IgD-negative memory B cell (primary cell): ENCODE measurements around the gene TMC3. TPM values are rescaled to one million over a fixed set of nuclear protein-coding genes. Genes with fewer than 3 reads are reported as not detected.

Experiments used
- H3K27ac Mint-ChIP-seq, 3 donors: one replicate each; pipeline ENCODE4 v1.8.0; 2020 to 2022; ENCODE audit warnings: mild to moderate bottlenecking in 3 of 3, mixed read lengths in 3 of 3, moderate library complexity in 1 of 3
- H3K27me3 Mint-ChIP-seq: one replicate; pipeline ENCODE4 v1.8.0; 2021; ENCODE audit warnings: mixed read lengths
- H3K36me3 Mint-ChIP-seq: one replicate; pipeline ENCODE4 v1.8.0; 2020; ENCODE audit warnings: mild to moderate bottlenecking, mixed read lengths
- H3K4me1 Mint-ChIP-seq, 3 donors: one replicate each; pipeline ENCODE4 v1.8.0; 2020 to 2022; ENCODE audit warnings: mixed read lengths in 3 of 3, mild to moderate bottlenecking in 1 of 3
- H3K4me3 Mint-ChIP-seq, 4 donors: one replicate each; pipeline ENCODE4 v1.8.0; 2020 to 2022; ENCODE audit warnings: mild to moderate bottlenecking in 4 of 4, mixed read lengths in 4 of 4, moderate library complexity in 3 of 4
- H3K9me3 Mint-ChIP-seq, 3 donors: one replicate each; pipeline ENCODE4 v1.8.0; 2020 to 2021; ENCODE audit warnings: mixed read lengths in 3 of 3, mild to moderate bottlenecking in 1 of 3
- polyA plus RNA-seq: library from polyadenylated mRNA; unstranded; fragments of 300-500 nt; fragmentation: Illumina TruSeq; gene quantifications from one replicate; pipeline ENCODE4 v1.2.3, GENCODE V29; 2021

The TMC3 gene
- polyA plus RNA-seq, 1 donor from 2014 or later = 0.04 TPM

DNA sequence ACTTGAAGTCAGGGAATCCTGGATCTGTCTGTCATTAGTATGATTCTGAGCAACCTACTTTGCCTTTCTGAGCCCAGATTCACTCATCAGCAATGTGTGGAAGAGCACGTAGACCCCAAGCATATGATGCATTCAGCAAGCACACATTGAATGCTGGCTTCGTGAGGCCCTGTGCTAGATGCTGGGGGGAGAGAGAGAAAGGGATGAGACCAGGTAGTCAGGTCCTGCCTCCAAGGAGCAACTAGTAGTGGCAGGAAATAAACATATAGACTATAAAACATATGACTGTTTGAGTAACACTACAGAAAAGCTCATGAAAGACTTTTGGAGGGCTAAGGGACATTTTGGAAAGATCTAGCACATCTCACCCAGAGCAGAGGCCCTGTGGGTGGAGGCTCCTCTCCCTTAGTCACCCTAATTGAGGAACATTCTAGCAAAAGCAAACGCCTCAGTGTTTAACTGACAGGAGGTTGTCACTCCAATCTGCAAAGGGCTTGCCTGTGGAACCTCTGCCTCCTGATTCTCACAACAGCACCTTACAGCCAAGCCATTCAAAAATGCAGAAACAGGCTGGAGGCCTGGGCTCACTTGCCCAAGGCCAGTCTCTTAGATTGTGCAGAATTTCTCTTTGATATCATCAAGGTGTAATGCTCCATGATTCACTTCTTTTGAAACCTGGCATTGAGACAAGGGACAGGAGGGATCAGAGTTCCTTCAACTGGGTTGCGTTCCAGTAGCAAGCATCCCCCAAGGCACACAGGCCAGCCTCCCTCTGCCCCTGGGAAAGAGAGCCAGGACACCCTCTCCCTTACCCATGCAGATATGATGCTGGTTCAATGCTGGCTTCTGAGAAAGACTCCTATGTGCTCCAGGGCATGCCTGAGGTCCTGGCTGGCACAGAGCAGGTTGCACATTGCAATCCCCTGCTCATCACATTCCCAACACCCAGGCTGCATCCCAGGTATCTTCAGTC, 76.1 kb downstream of the TMC3 start:
- peak overlapping the region; percentile 96 to 100 (median 100) for H3K4me3 Mint-ChIP-seq
- peaks cover 37 to 57% (median 43%) of the 10 kb centered on the region in 3 donors for H3K4me1 Mint-ChIP-seq
- no peaks in the 10 kb centered on the region for H3K9me3 Mint-ChIP-seq
- peaks cover 2% of the 10 kb centered on the region for H3K27me3 Mint-ChIP-seq
- peaks cover 28% of the 10 kb centered on the region for H3K36me3 Mint-ChIP-seq
- H3K27ac Mint-ChIP-seq = peak overlapping the region; percentile 96 to 100 (median 99)

DNA sequence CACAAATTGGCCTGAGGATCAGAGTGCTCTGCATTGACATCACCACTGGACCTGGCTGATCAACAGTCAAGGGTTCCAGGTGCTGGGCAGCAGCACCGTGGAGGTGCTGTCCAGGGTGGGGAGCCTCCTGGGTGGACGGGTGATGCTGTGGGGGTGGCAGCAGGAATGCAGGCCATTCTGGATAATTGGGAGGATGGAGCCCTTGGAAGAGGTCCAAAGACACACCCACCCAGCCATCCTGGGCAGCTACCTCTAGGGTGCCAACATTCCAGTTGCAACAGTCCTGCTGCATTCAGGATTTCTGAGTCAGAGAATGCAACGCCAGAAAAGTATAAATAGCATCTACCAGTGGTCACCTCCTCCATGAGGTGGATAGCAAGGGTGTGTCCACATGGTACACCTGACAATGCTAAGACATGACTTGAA, 76.9 kb downstream of the TMC3 start:
- peak overlapping the region; percentile 96 to 100 (median 100) for H3K4me3 Mint-ChIP-seq
- peaks cover 23% of the 10 kb centered on the region for H3K36me3 Mint-ChIP-seq
- H3K27me3 Mint-ChIP-seq = no peaks in the 10 kb centered on the region
- no peaks in the 10 kb centered on the region for H3K9me3 Mint-ChIP-seq
- H3K27ac Mint-ChIP-seq = peak overlapping the region; percentile 96 to 100 (median 99)
- H3K4me1 Mint-ChIP-seq = peaks cover 35 to 52% (median 40%) of the 10 kb centered on the region in 3 donors

DNA sequence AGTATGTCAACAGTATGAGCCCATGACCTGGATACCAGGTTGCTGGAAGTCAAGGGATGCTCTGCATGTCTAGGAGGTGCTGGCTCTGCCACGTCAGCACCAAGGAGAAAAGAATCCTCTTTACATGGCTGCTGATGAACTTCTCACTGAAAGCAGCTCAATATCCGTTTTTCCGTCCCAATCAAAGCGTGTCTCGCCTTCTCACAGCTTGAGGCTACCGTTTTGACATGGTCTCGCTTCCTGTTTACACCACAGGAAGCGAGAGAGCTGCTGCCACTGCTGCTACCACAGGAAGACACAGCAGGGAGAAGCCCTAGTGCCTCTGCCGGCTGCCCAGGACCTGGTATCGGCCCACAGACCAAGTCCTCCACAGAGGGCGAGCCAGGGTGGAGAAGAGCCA, 77.3 kb downstream of the TMC3 start:
- no peaks in the 10 kb centered on the region for H3K9me3 Mint-ChIP-seq
- H3K27me3 Mint-ChIP-seq = no peaks in the 10 kb centered on the region
- peaks cover 30 to 50% (median 37%) of the 10 kb centered on the region in 3 donors for H3K4me1 Mint-ChIP-seq
- peak overlapping the region; percentile 96 to 100 (median 99) for H3K27ac Mint-ChIP-seq
- H3K36me3 Mint-ChIP-seq = peaks cover 18% of the 10 kb centered on the region
- peak overlapping the region; percentile 96 to 100 (median 100) for H3K4me3 Mint-ChIP-seq

- Mint-ChIP-seq H3K4me3 (peak overlapping the region; percentile 96 to 100 (median 100)), H3K27me3 (no peaks in the 10 kb centered on the region), H3K9me3 (no peaks in the 10 kb centered on the region), H3K36me3 (peaks cover 16% of the 10 kb centered on the region), H3K4me1 (peaks cover 25 to 50% (median 38%) of the 10 kb centered on the region in 3 donors), H3K27ac (peak overlapping the region; percentile 96 to 100 (median 99))
Measured at GRCh38 chr15:81296186-81296585, 77.8 kb downstream of the TMC3 start.

DNA sequence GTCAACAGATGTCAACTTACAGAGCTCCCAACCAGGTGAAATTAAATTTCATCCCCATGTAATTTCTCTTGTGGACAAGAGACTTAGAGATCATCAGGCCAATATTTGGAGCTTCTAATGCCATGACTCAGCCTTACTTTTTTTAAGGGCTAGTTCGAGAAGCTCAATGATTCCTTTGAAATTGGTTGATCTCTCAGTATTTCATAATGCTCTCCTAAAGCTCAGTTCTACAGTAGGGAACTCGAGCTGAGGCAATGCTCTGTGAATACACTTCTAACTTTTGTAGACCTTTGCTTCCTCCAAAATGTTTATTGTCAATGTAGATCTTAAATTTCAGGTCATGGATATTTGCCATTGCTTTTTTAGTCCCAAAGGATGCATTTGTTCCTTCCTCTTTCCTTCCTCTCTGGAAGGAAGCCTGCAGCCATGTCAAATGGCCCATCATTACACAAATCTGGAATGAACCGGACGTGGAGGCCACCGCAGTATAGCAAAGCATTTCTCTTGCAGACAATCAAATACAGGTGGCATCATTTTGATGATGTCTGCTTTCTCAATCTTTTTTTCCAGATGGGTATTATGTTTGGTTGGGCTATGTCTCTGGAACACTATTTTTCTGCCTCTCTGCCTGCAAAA, 78.4 kb downstream of the TMC3 start:
- peaks cover 22 to 48% (median 38%) of the 10 kb centered on the region in 3 donors for H3K4me1 Mint-ChIP-seq
- peak overlapping the region; percentile 96 to 100 (median 99) for H3K27ac Mint-ChIP-seq
- no peaks in the 10 kb centered on the region for H3K9me3 Mint-ChIP-seq

DNA sequence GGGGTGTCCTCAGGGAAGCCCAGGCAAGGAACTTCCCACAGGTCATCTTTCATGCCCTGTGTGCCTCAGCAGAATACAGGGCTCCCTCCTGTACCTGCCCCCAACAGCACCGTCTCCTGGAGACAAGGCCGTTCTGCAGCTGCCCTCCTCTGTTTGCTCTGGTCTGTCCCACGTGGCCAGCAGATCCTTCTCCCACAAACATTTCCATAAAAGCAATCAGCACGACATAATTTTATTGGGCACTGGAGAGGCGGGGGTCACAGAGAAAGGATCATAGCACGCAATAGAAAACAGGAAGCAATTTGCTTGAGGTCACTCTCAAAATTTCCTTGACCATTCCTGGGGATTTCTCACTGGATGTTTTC, 79.5 kb downstream of the TMC3 start:
- no peaks in the 10 kb centered on the region for H3K9me3 Mint-ChIP-seq
- H3K27ac Mint-ChIP-seq = peak overlapping the region; percentile 96 to 100 (median 99)
- H3K36me3 Mint-ChIP-seq = peaks cover 7% of the 10 kb centered on the region
- peaks cover 26 to 52% (median 41%) of the 10 kb centered on the region in 3 donors for H3K4me1 Mint-ChIP-seq
- H3K4me3 Mint-ChIP-seq = peak overlapping the region; percentile 96 to 100 (median 98)
- H3K27me3 Mint-ChIP-seq = no peaks in the 10 kb centered on the region

More for the DNA sequence above, 78.4 kb downstream of the TMC3 start:
- Mint-ChIP-seq H3K4me3 (peak overlapping the region; percentile 96 to 100 (median 100)), H3K36me3 (peaks cover 12% of the 10 kb centered on the region), H3K27me3 (no peaks in the 10 kb centered on the region)

DNA sequence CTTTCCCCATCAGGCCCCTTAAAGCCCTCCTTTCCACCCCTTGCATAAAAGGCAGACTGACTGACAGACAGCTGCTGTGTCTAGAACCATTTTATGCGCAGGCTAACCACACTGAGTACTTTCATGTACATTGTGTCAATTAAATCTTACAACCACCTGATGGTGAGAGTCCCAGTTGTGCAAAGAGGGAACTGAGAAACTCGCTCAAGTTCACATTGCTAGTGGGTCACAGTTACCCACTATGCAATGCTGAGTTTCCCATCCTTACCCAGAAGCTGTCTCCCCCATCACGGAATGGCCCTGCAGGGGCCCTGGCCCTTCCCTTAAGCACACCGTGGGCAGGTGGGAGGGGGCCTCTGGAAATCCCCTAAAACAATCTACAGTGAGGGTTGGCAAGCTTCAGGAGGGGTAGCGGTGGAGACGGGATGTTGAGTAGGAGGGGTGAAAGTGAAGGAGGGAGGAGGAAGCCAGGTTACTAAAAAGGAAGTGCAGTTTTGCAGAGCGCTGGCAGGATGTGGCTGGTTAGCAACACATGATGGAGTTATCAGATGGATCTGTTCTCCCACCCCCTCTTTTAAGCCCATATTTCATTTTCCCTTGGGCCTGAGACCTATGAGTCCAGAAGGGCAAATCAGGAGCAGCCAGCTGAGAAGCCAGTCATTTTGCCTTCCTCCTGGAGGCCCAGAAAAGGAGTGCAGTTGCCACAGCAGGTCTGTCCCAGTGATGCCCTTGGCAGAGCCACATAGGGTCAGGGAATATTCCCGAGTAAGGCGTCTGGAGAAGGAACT, 80.1 kb downstream of the TMC3 start:
- peak overlapping the region; percentile 96 to 100 (median 98) for H3K4me3 Mint-ChIP-seq
- H3K36me3 Mint-ChIP-seq = peaks cover 5% of the 10 kb centered on the region
- H3K27ac Mint-ChIP-seq = peak overlapping the region; percentile 96 to 100 (median 99)
- H3K9me3 Mint-ChIP-seq = no peaks in the 10 kb centered on the region
- H3K27me3 Mint-ChIP-seq = no peaks in the 10 kb centered on the region
- peaks cover 26 to 53% (median 45%) of the 10 kb centered on the region in 3 donors for H3K4me1 Mint-ChIP-seq

DNA sequence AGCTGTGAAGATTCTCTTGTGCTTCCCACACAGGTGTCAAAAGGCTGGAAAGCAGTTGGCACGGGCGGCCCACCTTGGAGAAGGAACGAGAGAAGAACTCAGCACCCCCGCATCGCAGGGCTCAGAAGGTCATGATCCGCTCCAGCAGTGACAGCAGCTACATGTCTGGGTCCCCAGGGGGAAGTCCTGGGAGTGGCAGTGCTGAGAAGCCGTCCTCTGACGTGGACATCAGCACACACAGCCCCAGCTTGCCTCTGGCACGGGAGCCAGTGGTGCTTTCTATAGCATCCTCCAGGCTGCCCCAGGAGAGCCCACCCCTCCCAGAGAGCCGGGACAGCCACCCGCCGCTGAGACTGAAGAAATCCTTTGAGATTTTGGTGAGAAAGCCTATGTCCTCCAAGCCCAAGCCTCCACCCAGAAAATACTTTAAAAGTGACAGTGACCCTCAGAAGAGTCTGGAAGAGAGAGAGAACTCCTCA, 81.5 kb downstream of the TMC3 start:
- H3K9me3 Mint-ChIP-seq = peaks cover 0 to 4% (median 1%) of the 10 kb centered on the region in 3 donors
- peak overlapping the region; percentile 96 to 100 (median 99) for H3K27ac Mint-ChIP-seq
- H3K4me1 Mint-ChIP-seq = peaks cover 37 to 66% (median 57%) of the 10 kb centered on the region in 3 donors
- no peaks in the 10 kb centered on the region for H3K27me3 Mint-ChIP-seq
- H3K36me3 Mint-ChIP-seq = peaks cover 5% of the 10 kb centered on the region
- peak overlapping the region; percentile 96 to 100 (median 98) for H3K4me3 Mint-ChIP-seq

DNA sequence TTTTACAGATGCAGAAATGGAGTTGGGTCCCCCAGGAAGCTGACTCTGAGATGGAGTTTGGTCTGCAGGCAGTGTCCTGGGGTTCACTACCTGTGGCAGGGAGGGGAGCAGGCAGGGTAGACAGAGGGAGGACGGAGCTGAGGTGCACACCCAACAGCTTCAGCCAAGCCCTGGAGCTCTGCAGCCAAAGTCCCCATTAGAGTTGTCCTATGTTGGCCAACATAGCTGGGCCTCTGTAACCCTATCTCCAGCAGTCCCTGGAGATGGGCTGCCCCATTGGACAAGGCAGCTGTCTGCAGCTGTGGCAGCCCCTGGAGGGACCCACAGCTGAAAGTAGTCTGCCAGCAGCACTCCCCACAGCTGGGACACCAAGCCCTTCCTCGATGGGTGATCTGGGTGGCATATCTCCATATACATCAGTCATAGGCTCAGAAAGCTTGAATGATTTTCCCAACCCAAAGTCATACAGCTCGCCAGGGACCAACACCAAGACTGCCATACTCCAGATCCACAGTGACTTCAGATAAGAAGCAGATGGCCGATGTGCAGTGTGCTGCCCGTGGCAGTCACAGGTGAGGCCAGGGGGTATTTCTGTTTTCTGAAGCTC, 82.0 kb downstream of the TMC3 start:
- Mint-ChIP-seq H3K4me1 (peaks cover 39 to 71% (median 60%) of the 10 kb centered on the region in 3 donors), H3K4me3 (peak overlapping the region; percentile 96 to 100 (median 98)), H3K27me3 (no peaks in the 10 kb centered on the region), H3K9me3 (peaks cover 0 to 4% (median 1%) of the 10 kb centered on the region in 3 donors), H3K27ac (peak overlapping the region; percentile 96 to 100 (median 99)), H3K36me3 (peaks cover 2% of the 10 kb centered on the region)

DNA sequence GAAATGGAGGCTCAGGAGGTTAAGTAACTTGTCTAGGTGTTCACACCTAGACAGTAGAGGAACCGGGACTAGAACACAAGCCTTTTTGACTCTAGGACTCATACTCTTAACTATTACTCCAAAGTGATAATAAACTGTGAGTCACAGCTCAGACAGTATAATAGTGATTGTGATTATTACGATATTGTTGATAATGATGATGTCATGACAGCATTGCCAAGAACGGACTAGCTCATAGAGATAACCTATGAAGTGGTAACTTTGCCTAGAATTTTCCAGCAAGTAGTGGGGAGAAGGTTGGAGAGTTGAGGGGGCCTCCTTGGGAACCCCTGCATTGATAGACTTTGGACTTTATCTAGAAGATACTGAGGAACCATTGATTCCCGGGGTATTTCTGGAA, 84.1 kb downstream of the TMC3 start:
- Mint-ChIP-seq H3K4me1 (peaks cover 51 to 72% (median 63%) of the 10 kb centered on the region in 3 donors), H3K4me3 (peak overlapping the region in 3 of 4 donors; percentile 19 to 49 (median 31)), H3K36me3 (no peaks in the 10 kb centered on the region), H3K9me3 (peaks cover 0 to 4% (median 1%) of the 10 kb centered on the region in 3 donors), H3K27me3 (no peaks in the 10 kb centered on the region), H3K27ac (peak overlapping the region; percentile 8 to 96 (median 26))

- Mint-ChIP-seq H3K4me1 (peaks cover 51 to 71% (median 66%) of the 10 kb centered on the region in 3 donors), H3K4me3 (peak overlapping the region; percentile 7 to 80 (median 37)), H3K9me3 (peaks cover 0 to 4% (median 1%) of the 10 kb centered on the region in 3 donors), H3K36me3 (no peaks in the 10 kb centered on the region), H3K27ac (peak overlapping the region; percentile 92 to 97 (median 96)), H3K27me3 (no peaks in the 10 kb centered on the region)
Measured at GRCh38 chr15:81288616-81289015, 85.4 kb downstream of the TMC3 start.

GRCh38 chr15:81288040-81288439, 86.0 kb downstream of the TMC3 start:
- H3K4me3 Mint-ChIP-seq = peak overlapping the region in 3 of 4 donors; percentile 44 to 80 (median 75)
- peak overlapping the region; percentile 96 to 98 (median 97) for H3K27ac Mint-ChIP-seq
- H3K4me1 Mint-ChIP-seq = peaks cover 51 to 71% (median 66%) of the 10 kb centered on the region in 3 donors
- H3K36me3 Mint-ChIP-seq = no peaks in the 10 kb centered on the region
- peaks cover 0 to 4% (median 1%) of the 10 kb centered on the region in 3 donors for H3K9me3 Mint-ChIP-seq
- no peaks in the 10 kb centered on the region for H3K27me3 Mint-ChIP-seq

DNA sequence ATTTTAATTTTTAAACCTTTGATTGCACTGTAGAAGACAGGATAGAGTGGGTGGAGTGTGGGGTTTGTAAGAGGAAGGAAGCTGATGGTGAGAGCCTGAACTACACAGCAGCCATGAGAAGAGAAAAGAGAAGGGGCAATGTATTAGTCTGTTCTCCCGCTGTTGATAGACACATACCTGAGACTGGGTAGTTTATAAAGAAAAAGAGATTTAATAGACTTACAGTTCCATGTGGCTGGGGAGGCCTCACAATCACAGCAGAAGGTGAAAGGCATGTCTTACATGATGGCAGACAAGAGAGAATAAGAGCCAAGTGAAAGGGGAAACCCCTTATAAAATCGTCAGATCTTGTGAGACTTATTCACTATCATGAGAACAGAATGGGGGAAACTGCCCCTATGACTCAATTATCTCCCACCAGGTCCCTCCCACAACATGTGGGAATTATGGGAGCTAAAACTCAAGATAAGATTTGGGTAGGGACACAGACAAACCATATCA, 87.3 kb downstream of the TMC3 start:
- Mint-ChIP-seq H3K9me3 (peaks cover 0 to 4% (median 1%) of the 10 kb centered on the region in 3 donors), H3K4me3 (peak overlapping the region; percentile 61 to 88 (median 83)), H3K4me1 (peaks cover 46 to 66% (median 60%) of the 10 kb centered on the region in 3 donors), H3K27ac (peak overlapping the region; percentile 96 to 98 (median 97)), H3K27me3 (no peaks in the 10 kb centered on the region), H3K36me3 (no peaks in the 10 kb centered on the region)
